ENCODE data around the gene RASGRF1. TPM values are rescaled to one million over a fixed set of nuclear protein-coding genes. Genes with fewer than 3 reads are reported as not detected.

RASGRF1 gene
- total and polyA plus RNA-seq, 7 donors = 0.03 to 0.05 TPM; not detected in 5

DNA sequence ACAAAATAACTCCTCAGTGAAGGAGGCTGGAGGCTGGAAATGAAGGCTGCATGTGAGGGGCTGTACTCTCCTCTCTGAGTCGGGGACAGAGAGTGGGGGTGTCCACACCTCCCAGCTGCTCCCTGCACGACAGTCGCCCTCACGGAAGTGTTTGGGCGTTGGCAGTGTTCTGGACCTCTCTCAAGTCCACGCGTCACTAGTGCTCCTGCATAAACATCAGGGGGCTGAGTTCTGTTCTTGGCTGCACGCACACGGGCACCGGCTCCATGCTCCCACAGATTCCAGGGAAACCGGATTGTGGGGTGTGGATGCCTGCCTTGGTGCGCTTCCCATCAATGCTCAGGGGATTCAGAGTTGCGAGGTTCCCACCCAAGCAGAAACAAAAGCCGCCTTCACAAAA, 7.4 kb downstream of the RASGRF1 start:
- intact Hi-C loops (cut with DNase I) = no loop called here
- H3K27me3 ChIP-seq (ENCODE audit: insufficient read depth in 3 of 3, low read length in 2 of 3) = peaks cover 0 to 51% (median 4%) of the 10 kb centered on the region in 3 donors
- no peak for DNase-seq
- ATAC-seq = no peak
- WGBS, 3 donors = 22 to 27% (median 22%) methylated on average over 14 of the region's 14 CpGs
- H3K4me1 ChIP-seq = no peaks in the 10 kb centered on the region
- H3K27ac ChIP-seq = no peak overlapping the region
- no peak overlapping the region for H3K4me3 ChIP-seq
- no peaks in the 10 kb centered on the region for H3K9me3 ChIP-seq
- no peak for TF ChIP-seq CTCF (IDR thresholded peaks at IDR 0.05)
- no peaks in the 10 kb centered on the region for H3K36me3 ChIP-seq (ENCODE audit: insufficient read depth in 1 of 2, low read depth in 1 of 2)

- Histone ChIP-seq H3K9me3 (no peaks in the 10 kb centered on the region), H3K27me3 (ENCODE audit: insufficient read depth in 3 of 3, low read length in 2 of 3) (peaks cover 0 to 44% (median 4%) of the 10 kb centered on the region in 3 donors), H3K36me3 (ENCODE audit: insufficient read depth in 1 of 2, low read depth in 1 of 2) (no peaks in the 10 kb centered on the region), H3K4me3 (no peak overlapping the region), H3K4me1 (no peaks in the 10 kb centered on the region), H3K27ac (no peak overlapping the region)
- ATAC-seq (no peak), DNase-seq (no peak)
- intact Hi-C loops (cut with DNase I) = no loop called here
- no peak for TF ChIP-seq CTCF (IDR thresholded peaks at IDR 0.05)
- 67 to 81% (median 73%) methylated on average over 6 of the region's 6 CpGs for WGBS, 3 donors
These were observed 8.1 kb downstream of the RASGRF1 start for GRCh38 chr15:79082363-79083070.

GRCh38 chr15:79078763-79079410, 11.7 kb downstream of the RASGRF1 start:
- DNase-seq (no peak), ATAC-seq (no peak)
- H3K27me3 ChIP-seq (ENCODE audit: insufficient read depth in 3 of 3, low read length in 2 of 3) = peaks cover 0 to 12% (median 3%) of the 10 kb centered on the region in 3 donors
- H3K27ac ChIP-seq = no peak overlapping the region
- no peaks in the 10 kb centered on the region for H3K36me3 ChIP-seq (ENCODE audit: insufficient read depth in 1 of 2, low read depth in 1 of 2)
- H3K9me3 ChIP-seq = no peaks in the 10 kb centered on the region
- WGBS, 3 donors = 78 to 85% (median 79%) methylated on average over 11 of the region's 11 CpGs
- intact Hi-C loops (cut with DNase I) = no loop called here
- no peaks in the 10 kb centered on the region for H3K4me1 ChIP-seq
- no peak overlapping the region for H3K4me3 ChIP-seq
- no peak for TF ChIP-seq CTCF (IDR thresholded peaks at IDR 0.05)

DNA sequence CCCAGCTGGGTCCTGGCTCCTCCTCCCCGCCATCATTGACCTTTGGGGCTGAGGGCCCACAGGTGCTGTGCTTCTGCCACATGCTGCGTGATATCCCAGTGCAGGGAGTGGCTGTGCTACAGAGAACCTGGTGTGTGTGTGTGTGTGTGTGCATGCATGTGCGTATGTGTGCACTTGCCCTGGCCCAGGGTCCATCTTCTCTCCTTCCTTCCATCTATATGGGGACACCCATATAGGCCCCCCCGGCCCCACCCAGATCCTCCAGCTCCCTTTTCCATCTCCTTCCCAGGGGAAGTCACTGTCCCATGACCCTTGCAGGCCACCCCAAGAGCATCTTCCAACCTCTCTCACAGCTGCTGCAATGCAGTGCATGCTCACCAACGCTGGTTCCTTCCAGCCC, 12.6 kb downstream of the RASGRF1 start:
- intact Hi-C loops (cut with DNase I) = no loop called here
- Histone ChIP-seq H3K27ac (no peak overlapping the region), H3K9me3 (no peaks in the 10 kb centered on the region), H3K4me3 (no peak overlapping the region), H3K36me3 (ENCODE audit: insufficient read depth in 1 of 2, low read depth in 1 of 2) (no peaks in the 10 kb centered on the region), H3K4me1 (no peaks in the 10 kb centered on the region), H3K27me3 (ENCODE audit: insufficient read depth in 3 of 3, low read length in 2 of 3) (peaks cover 0 to 4% (median 3%) of the 10 kb centered on the region in 3 donors)
- ATAC-seq = no peak
- TF ChIP-seq CTCF (IDR thresholded peaks at IDR 0.05) = no peak
- no peak for DNase-seq
- WGBS, 3 donors = 80 to 90% (median 80%) methylated on average over 5 of the region's 5 CpGs
